H1 (cell line): Measurements from ENCODE around the gene CHST8. TPM values are rescaled to one million over a fixed set of nuclear protein-coding genes. Genes with fewer than 3 reads are reported as not detected.

Experiments
- CTCF ChIA-PET: fragments of 300-600 bp; sonication (Branson Sonifier 250); formaldehyde crosslinking; loops from one replicate; lab custom pipeline; 2021; ENCODE audit not compliant: partially characterized antibody; lab: Charles Lee
- POLR2A ChIA-PET: fragments of 300-600 bp; sonication (Branson Sonifier 250); formaldehyde crosslinking; loops from one replicate; lab custom pipeline; 2021; ENCODE audit warnings: inconsistent platforms; ENCODE audit not compliant: partially characterized antibody; lab: Charles Lee
- DNase-seq, 2 experiments: peaks; one replicate each; pipeline versions ENCODE4 v3.0.0 to v3.0.0-alpha.2; 2010 to 2022; ENCODE audit warnings: low spot score in 2 of 2, low read depth in 1 of 2, mixed read lengths in 1 of 2
- FAIRE-seq: peaks from 2 replicates; lab custom pipeline; 2011; peaks lifted over from hg19 to GRCh38; lab: Jason Lieb, UNC
- H2AFZ ChIP-seq: 2 replicates; pipeline ENCODE4 v1.8.1; 2012; ENCODE audit warnings: low read length, inconsistent platforms
- H2AK5ac ChIP-seq: 2 replicates; pipeline ENCODE4 v1.6.1; 2013; ENCODE audit warnings: low read depth, low read length
- H2BK120ac ChIP-seq: replicated peaks from 2 replicates; pipeline ENCODE3; 2013; ENCODE audit warnings: low read depth, low read length, inconsistent platforms
- H2BK12ac ChIP-seq: 2 replicates; pipeline ENCODE4 v1.6.1; 2013; ENCODE audit warnings: low read depth, low read length
- H2BK15ac ChIP-seq: 2 replicates; pipeline ENCODE4 v1.6.1; 2013; ENCODE audit warnings: low read length
- H2BK20ac ChIP-seq: 2 replicates; pipeline ENCODE4 v1.6.1; 2013; ENCODE audit warnings: low read length
- H2BK5ac ChIP-seq: 2 replicates; pipeline ENCODE4 v1.6.1; 2013; ENCODE audit warnings: low read depth, low read length
- H3K14ac ChIP-seq: 2 replicates; pipeline ENCODE4 v1.6.1; 2013; ENCODE audit warnings: inconsistent platforms; ENCODE audit not compliant: insufficient read length
- H3K18ac ChIP-seq: 2 replicates; pipeline ENCODE4 v1.6.1; 2013; ENCODE audit warnings: low read length; ENCODE audit errors: extremely low read depth
- H3K23ac ChIP-seq: 2 replicates; pipeline ENCODE4 v1.6.1; 2013; ENCODE audit warnings: inconsistent platforms; ENCODE audit not compliant: insufficient read length
- H3K23me2 ChIP-seq: 2 replicates; pipeline ENCODE4 v1.6.1; 2013; ENCODE audit warnings: low read depth, low read length
- H3K27ac ChIP-seq: 2 replicates; pipeline ENCODE4 v1.6.1; 2011; ENCODE audit warnings: low read depth, low read length, inconsistent platforms
- H3K27me3 ChIP-seq, 4 experiments: replicated peaks in 1 of 4; 1 replicate in 1 of 4; 2 replicates in 3 of 4; pipeline versions ENCODE4 v1.6.1 to v1.8.1; 2011 to 2013; ENCODE audit warnings: low read length in 3 of 4, mild to moderate bottlenecking in 3 of 4, inconsistent platforms in 2 of 4, mixed read lengths in 2 of 4, moderate library complexity in 1 of 4; ENCODE audit not compliant: control insufficient read depth in 3 of 4, insufficient read depth in 3 of 4; ENCODE audit errors: extremely low read depth in 1 of 4
- H3K36me3 ChIP-seq, 4 experiments: 2 replicates each; pipeline versions ENCODE4 v1.6.1 to v1.8.1; 2011 to 2013; ENCODE audit warnings: mild to moderate bottlenecking in 4 of 4, low read length in 3 of 4, moderate library complexity in 2 of 4, control low read depth in 1 of 4, inconsistent platforms in 1 of 4; ENCODE audit not compliant: insufficient read depth in 4 of 4, control insufficient read depth in 2 of 4
- H3K4ac ChIP-seq: replicated peaks from 2 replicates; pipeline ENCODE3; 2013; ENCODE audit warnings: low read length, low read depth, mixed read lengths, inconsistent platforms; ENCODE audit not compliant: insufficient read length
- H3K4me1 ChIP-seq, 4 experiments: replicated peaks in 1 of 4; 1 replicate in 1 of 4; 2 replicates in 3 of 4; pipeline versions ENCODE4 v1.6.1 to v1.8.1; 2011 to 2013; ENCODE audit warnings: low read length in 3 of 4, inconsistent platforms in 2 of 4, mixed read lengths in 1 of 4; ENCODE audit not compliant: insufficient read depth in 4 of 4, control insufficient read depth in 3 of 4
- H3K4me2 ChIP-seq, 2 experiments: 2 replicates each; pipeline versions ENCODE4 v1.6.1 to v1.8.1; 2011 to 2013; ENCODE audit warnings: low read depth in 2 of 2, low read length in 2 of 2, control low read depth in 1 of 2, inconsistent platforms in 1 of 2, mild to moderate bottlenecking in 1 of 2; ENCODE audit not compliant: insufficient read depth in 1 of 2
- H3K4me3 ChIP-seq, 4 experiments: fragments of 200-600, 300-600 bp in 1 of 4; sonication (generic), shearing (Covaris generic), sonication (Bioruptor Twin) in 1 of 4; 2 replicates each; pipeline versions ENCODE4 v1.5.1 to v1.8.1; 2011 to 2016; ENCODE audit warnings: low read length in 4 of 4, low read depth in 3 of 4, control low read depth in 2 of 4, inconsistent platforms in 2 of 4, mild to moderate bottlenecking in 2 of 4, mixed read lengths in 1 of 4, moderate library complexity in 1 of 4; ENCODE audit not compliant: insufficient read depth in 2 of 4; ENCODE audit errors: extremely low read depth in 1 of 4
- H3K56ac ChIP-seq: replicated peaks from 2 replicates; pipeline ENCODE3; 2013; ENCODE audit warnings: low read depth, mild to moderate bottlenecking, mixed read lengths, low read length, inconsistent platforms; ENCODE audit not compliant: insufficient read length
- H3K79me1 ChIP-seq: 2 replicates; pipeline ENCODE4 v1.6.1; 2013; ENCODE audit warnings: low read depth, low read length, control low read depth
- H3K79me2 ChIP-seq, 2 experiments: 2 replicates each; pipeline versions ENCODE4 v1.6.1 to v1.8.1; 2012 to 2013; ENCODE audit warnings: low read length in 2 of 2, mild to moderate bottlenecking in 2 of 2, inconsistent platforms in 1 of 2; ENCODE audit not compliant: insufficient read depth in 2 of 2, control insufficient read depth in 1 of 2
- H3K9ac ChIP-seq, 4 experiments: replicated peaks in 1 of 4; 1 replicate in 1 of 4; 2 replicates in 3 of 4; pipeline versions ENCODE4 v1.6.1 to v1.8.1; 2011 to 2013; ENCODE audit warnings: low read depth in 3 of 4, low read length in 3 of 4, control low read depth in 2 of 4, mild to moderate bottlenecking in 2 of 4, moderate library complexity in 2 of 4, inconsistent platforms in 1 of 4; ENCODE audit errors: extremely low read depth in 1 of 4
- H3K9me3 ChIP-seq, 2 experiments: 2 replicates each; pipeline versions ENCODE4 v1.6.1 to v1.8.1; 2012 to 2013; ENCODE audit warnings: mild to moderate bottlenecking in 2 of 2, moderate library complexity in 2 of 2, control low read depth in 1 of 2, inconsistent platforms in 1 of 2, low read depth in 1 of 2, low read length in 1 of 2, mixed read lengths in 1 of 2; ENCODE audit not compliant: insufficient read depth in 2 of 2
- H4K20me1 ChIP-seq, 2 experiments: replicated peaks in 1 of 2; 2 replicates each; pipeline versions ENCODE3 to v1.8.1; 2011 to 2013; ENCODE audit warnings: inconsistent platforms in 2 of 2, low read length in 2 of 2, mild to moderate bottlenecking in 1 of 2; ENCODE audit not compliant: insufficient read depth in 2 of 2, control insufficient read depth in 1 of 2
- H4K5ac ChIP-seq: 2 replicates; pipeline ENCODE4 v1.6.1; 2013; ENCODE audit warnings: low read length, low read depth, mixed read lengths, inconsistent platforms; ENCODE audit not compliant: insufficient read length
- H4K8ac ChIP-seq: 2 replicates; pipeline ENCODE4 v1.8.0; 2013; ENCODE audit warnings: mild to moderate bottlenecking, moderate library complexity, low read length, inconsistent platforms; ENCODE audit not compliant: insufficient read depth; ENCODE audit errors: extremely low read depth
- H4K91ac ChIP-seq: replicated peaks from 2 replicates; pipeline ENCODE3; 2013; ENCODE audit warnings: low read length, mixed read lengths, inconsistent platforms; ENCODE audit not compliant: insufficient read length
- BRCA1 ChIP-seq: IDR thresholded peaks from 2 replicates; pipeline ENCODE4 v1.6.1; 2012; ENCODE audit warnings: low read depth, low read length, improper control_type of control experiment
- EP300 ChIP-seq, 2 experiments: IDR thresholded peaks; 1 replicate in 1 of 2; 2 replicates in 1 of 2; pipeline ENCODE4 v1.6.1; 2011 to 2012; ENCODE audit warnings: low read depth in 2 of 2, low read length in 2 of 2, mild to moderate bottlenecking in 2 of 2, borderline replicate concordance in 1 of 2, inconsistent platforms in 1 of 2, moderate library complexity in 1 of 2
- GTF2F1 ChIP-seq: IDR thresholded peaks from 2 replicates; pipeline ENCODE4 v1.6.1; 2012; ENCODE audit warnings: low read depth, low read length, improper control_type of control experiment, borderline replicate concordance
- JUN ChIP-seq: IDR thresholded peaks from 2 replicates; pipeline ENCODE4 v1.6.1; 2011; ENCODE audit warnings: low read depth, mild to moderate bottlenecking, improper control_type of control experiment, low read length
- RBBP5 ChIP-seq: IDR thresholded peaks from 2 replicates; pipeline ENCODE4 v1.7.1; 2012; ENCODE audit warnings: low read depth, mild to moderate bottlenecking, inconsistent platforms, low read length, moderate library complexity, borderline replicate concordance
- SIN3A ChIP-seq, 2 experiments: IDR thresholded peaks in 1 of 2; conservative IDR thresholded peaks in 1 of 2; 2 replicates each; pipeline ENCODE4 v1.6.1; 2011 to 2012; ENCODE audit warnings: low read length in 2 of 2, improper control_type of control experiment in 1 of 2, low read depth in 1 of 2, mild to moderate bottlenecking in 1 of 2
- TAF1 ChIP-seq: IDR thresholded peaks from 2 replicates; pipeline ENCODE4 v1.6.1; 2011; ENCODE audit warnings: mild to moderate bottlenecking, low read depth, low read length
- TAF7 ChIP-seq: optimal IDR thresholded peaks from 2 replicates; pipeline ENCODE3; 2011; ENCODE audit warnings: low read depth, mild to moderate bottlenecking, inconsistent platforms, low read length, moderate library complexity, borderline replicate concordance
- TCF12 ChIP-seq: IDR thresholded peaks from 2 replicates; pipeline ENCODE4 v1.6.1; 2011; ENCODE audit warnings: low read depth, mild to moderate bottlenecking, low read length
- TEAD4 ChIP-seq: IDR thresholded peaks from 2 replicates; pipeline ENCODE4 v1.6.1; 2012; ENCODE audit warnings: low read depth, low read length, inconsistent platforms, mixed read lengths
- YY1 ChIP-seq: IDR thresholded peaks from 2 replicates; pipeline ENCODE4 v1.6.1; 2011; ENCODE audit warnings: low read depth, mild to moderate bottlenecking, low read length
- WGBS, 2 experiments: shearing (Covaris generic) in 1 of 2; methylation state at CpG; one replicate each; pipeline versions ENCODE4 v1.1.6 to v1.1.7; 2013 to 2015; ENCODE audit warnings: low lambda C conversion rate in 2 of 2, mixed read lengths in 2 of 2, inconsistent platforms in 1 of 2, low coverage in 1 of 2, missing lambda C conversion rate in 1 of 2; ENCODE audit not compliant: insufficient replicate concordance in 2 of 2, insufficient coverage in 1 of 2, insufficient read length in 1 of 2; ENCODE audit errors: extremely low coverage in 1 of 2, missing lambda C conversion rate in 1 of 2; 5-methylcytosine and 5-hydroxymethylcytosine counted together
- polyA plus RNA-seq, 7 experiments: library from polyadenylated mRNA; depleted of rRNA in 3 of 7; stranded (reverse) in 5 of 7; unstranded in 2 of 7; fragments of >200 nt in 5 of 7; fragments of 200-250 nt in 2 of 7; gene quantifications; 1 replicate in 5 of 7; 2 replicates in 1 of 7; 4 replicates in 1 of 7; pipeline versions ENCODE4 v1.2.1 to v1.2.3, GENCODE V29; 2011 to 2013; ENCODE audit warnings: missing spikeins in 2 of 7, mixed read lengths in 2 of 7
- total RNA-seq: library from RNA; stranded (reverse); fragmentation: NEBNext Ultra II Directional; extraction: Animal tissue kit (Norgen Biotek cat#: 25700); gene quantifications from 2 replicates; pipeline ENCODE4 v1.2.1, GENCODE V29; 2021

Gene CHST8
- total and polyA plus RNA-seq, 2 of the 8 experiments (the other 6 are each of a cell fraction or from before 2014, with no cell fraction given) = 10.8 to 28.2 TPM

GRCh38 chr19:33678796-33679585 is 57.2 kb downstream of the CHST8 start:
- Histone ChIP-seq H3K27ac (no peak overlapping the region), H4K91ac (no peak overlapping the region), H2BK15ac (no peak overlapping the region), H2AFZ (no peak overlapping the region), H3K9me3 (no peaks in the 10 kb centered on the region), H3K4me1 (peaks cover 0 to 2% (median 0%) of the 10 kb centered on the region in 4 experiments; a peak in 1 of 7 replicates), H3K4me3 (no peak overlapping the region), H4K8ac (no peak overlapping the region), H3K14ac (no peak overlapping the region), H2BK12ac (no peak overlapping the region), H2BK5ac (no peak overlapping the region), H2BK20ac (no peak overlapping the region), H3K4ac (no peak overlapping the region), H3K56ac (no peak overlapping the region), H3K4me2 (no peak overlapping the region), H3K79me2 (no peaks in the 10 kb centered on the region), H3K23me2 (no peaks in the 10 kb centered on the region), H2AK5ac (no peak overlapping the region), H3K18ac (no peak overlapping the region), H3K23ac (no peak overlapping the region), H2BK120ac (no peak overlapping the region), H3K79me1 (no peaks in the 10 kb centered on the region; the same call in 1 of the 2 replicates), H3K36me3 (no peaks in the 10 kb centered on the region), H4K5ac (no peak overlapping the region), H4K20me1 (peaks cover 10 to 21% of the 10 kb centered on the region in 2 experiments), H3K27me3 (no peaks in the 10 kb centered on the region; a peak in 2 of 7 replicates), H3K9ac (no peak overlapping the region)
- FAIRE-seq (no peak), DNase-seq (no peak)
- TF ChIP-seq BRCA1 (no peak), JUN (no peak), SIN3A (conservative IDR thresholded peaks at IDR 0.05 in 1 of 2, IDR thresholded peaks at IDR 0.05 in 1 of 2; ENCODE audit: low read depth in 1 of 2, low read length in 2 of 2) (no peak), TCF12 (no peak), TEAD4 (no peak), GTF2F1 (no peak), TAF7 (no peak), YY1 (no peak), TAF1 (no peak), RBBP5 (no peak), EP300 (IDR thresholded peaks at IDR 0.05; ENCODE audit: borderline replicate concordance in 1 of 2, low read depth in 2 of 2, low read length in 2 of 2) (no peak)
- ChIA-PET POLR2A (no interaction called here), CTCF (interaction anchor here (0.9 to 2.3 kb wide), 7 partner anchors 19 to 495 kb away, joined by 3 to 5 read pairs (median 4); no protein-coding TSS in a partner anchor)
- WGBS, 2 experiments = 90% methylated on average over 12 of the region's 12 CpGs; no CpG with 5 or more reads in 1 of the 2 experiments
